Ishikawa (cell line): Measurements from ENCODE around the gene GATC.

Source experiments
- CEBPB ChIP-seq: IDR thresholded peaks from 2 replicates; pipeline ENCODE4 v1.6.1; 2012
- CREB1 ChIP-seq: IDR thresholded peaks from 2 replicates; pipeline ENCODE4 v1.6.1; 2012; ENCODE audit warnings: low read depth
- EGR1 ChIP-seq: IDR thresholded peaks from 2 replicates; pipeline ENCODE4 v1.6.1; 2012
- EP300 ChIP-seq: IDR thresholded peaks from 2 replicates; pipeline ENCODE4 v1.6.1; 2012; ENCODE audit warnings: borderline replicate concordance
- FOXM1 ChIP-seq: IDR thresholded peaks from 2 replicates; pipeline ENCODE4 v1.6.1; 2012; ENCODE audit warnings: low read depth, borderline replicate concordance
- MAX ChIP-seq: IDR thresholded peaks from 2 replicates; pipeline ENCODE4 v1.6.1; 2012
- NFIC ChIP-seq: IDR thresholded peaks from 2 replicates; pipeline ENCODE4 v1.6.1; 2012
- RAD21 ChIP-seq: IDR thresholded peaks from 2 replicates; pipeline ENCODE4 v1.6.1; 2012; ENCODE audit warnings: low read depth
- REST ChIP-seq: IDR thresholded peaks from 2 replicates; pipeline ENCODE4 v1.6.1; 2012; ENCODE audit warnings: low read depth, mild to moderate bottlenecking
- TAF1 ChIP-seq: IDR thresholded peaks from 2 replicates; pipeline ENCODE4 v1.6.1; 2012; ENCODE audit warnings: low read depth, mild to moderate bottlenecking
- TCF12 ChIP-seq: IDR thresholded peaks from 2 replicates; pipeline ENCODE4 v1.6.1; 2012; ENCODE audit warnings: low read depth
- TEAD4 ChIP-seq: IDR thresholded peaks from 2 replicates; pipeline ENCODE4 v1.6.1; 2012
- USF1 ChIP-seq: IDR thresholded peaks from 2 replicates; pipeline ENCODE4 v1.6.1; 2012
- YY1 ChIP-seq: IDR thresholded peaks from 2 replicates; pipeline ENCODE4 v1.6.1; 2012; ENCODE audit warnings: low read depth
- ZBTB7A ChIP-seq: IDR thresholded peaks from 2 replicates; pipeline ENCODE4 v1.6.1; 2012; ENCODE audit warnings: low read depth

The GATC gene

GRCh38 chr12:120428597-120429229, 17.5 kb upstream of the GATC start:
- TF ChIP-seq ZBTB7A (no peak), TEAD4 (no peak), USF1 (no peak), MAX (no peak), EP300 (no peak), NFIC (no peak), TAF1 (no peak), EGR1 (no peak), RAD21 (no peak), YY1 (no peak), CEBPB (no peak), FOXM1 (no peak), TCF12 (no peak), REST (no peak)

GRCh38 chr12:120429368-120429767, 16.9 kb upstream of the GATC start:
- no peak for TF ChIP-seq ZBTB7A
- TF ChIP-seq FOXM1: no peak
- no peak for TF ChIP-seq EGR1
- no peak for TF ChIP-seq MAX
- no peak for TF ChIP-seq RAD21
- no peak for TF ChIP-seq CREB1
- no peak for TF ChIP-seq CEBPB
- no peak for TF ChIP-seq YY1
- no peak for TF ChIP-seq NFIC
- no peak for TF ChIP-seq EP300
- TF ChIP-seq USF1: no peak
- no peak for TF ChIP-seq TCF12
- no peak for TF ChIP-seq TEAD4
- no peak for TF ChIP-seq REST
- TF ChIP-seq TAF1: no peak

- no peak for TF ChIP-seq ZBTB7A
- no peak for TF ChIP-seq USF1
- TF ChIP-seq EP300: no peak
- no peak for TF ChIP-seq REST
- TF ChIP-seq YY1: no peak
- no peak for TF ChIP-seq TCF12
Observed at GRCh38 chr12:120432772-120433525, 13.3 kb upstream of the GATC start.
